ENCODE results near the gene CFAP77. TPM values are rescaled to one million over a fixed set of nuclear protein-coding genes. Genes with fewer than 3 reads are reported as not detected.

CFAP77 gene
- total and polyA plus RNA-seq, 2 of the 4 experiments (the other 2 are of a cell fraction), result not detected

DNA sequence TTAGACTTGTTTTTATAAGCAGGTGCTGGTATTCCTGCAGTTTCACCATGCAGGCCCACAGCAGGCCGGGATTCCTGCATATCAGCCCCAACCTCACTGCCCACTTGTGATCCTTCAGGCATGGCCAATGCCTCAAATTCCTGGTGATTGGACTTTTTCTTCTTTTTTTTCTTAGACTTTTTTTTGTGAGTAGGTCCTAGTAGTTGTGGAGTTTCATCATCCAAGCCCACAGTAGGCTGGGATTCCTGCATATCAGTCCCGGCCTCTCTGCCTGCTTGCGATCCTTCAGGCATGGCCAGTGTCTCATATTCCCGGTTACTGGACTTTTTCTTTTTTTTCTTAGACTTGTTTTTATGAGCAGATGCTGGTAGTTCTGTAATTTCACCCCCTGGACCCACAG lies 8.2 kb upstream of the CFAP77 start:
- Histone ChIP-seq H2BK120ac (ENCODE audit: low read depth, low read length) (no peak overlapping the region), H4K8ac (ENCODE audit: low read depth in 2 of 2, low read length in 2 of 2) (no peak overlapping the region), H3K9ac (ENCODE audit: low read depth, low read length) (no peak overlapping the region), H4K91ac (ENCODE audit: insufficient read depth, low read depth, low read length) (no peak overlapping the region), H3K36me3 (ENCODE audit: control insufficient read depth, insufficient read depth, low read length) (peaks cover 30% of the 10 kb centered on the region), H3K4ac (ENCODE audit: low read depth, low read length) (no peak overlapping the region), H3K14ac (replicated peaks; ENCODE audit: low read depth, low read length) (no peak overlapping the region), H2BK20ac (ENCODE audit: low read depth, low read length) (no peak overlapping the region), H3K4me1 (ENCODE audit: control insufficient read depth, insufficient read depth, low read length) (no peaks in the 10 kb centered on the region; the same call in 1 of the 2 replicates), H2AFZ (replicated peaks; ENCODE audit: low read length, poor library complexity) (no peak overlapping the region), H3K4me2 (ENCODE audit: low read depth, low read length) (no peak overlapping the region), H4K5ac (ENCODE audit: low read depth, low read length) (no peak overlapping the region), H2BK5ac (ENCODE audit: low read depth, low read length, poor library complexity, severe bottlenecking) (no peak overlapping the region), H3K79me1 (ENCODE audit: low read depth in 1 of 2, low read length in 2 of 2) (peaks cover 28 to 32% of the 10 kb centered on the region in 2 experiments), H2AK9ac (replicated peaks; ENCODE audit: low read depth, low read length, poor library complexity) (no peak overlapping the region), H3K4me3 (ENCODE audit: insufficient read depth, low read depth, low read length) (no peak overlapping the region), H2AK5ac (ENCODE audit: low read depth, low read length) (no peak overlapping the region), H2BK15ac (ENCODE audit: low read depth, low read length) (no peak overlapping the region), H3K56ac (ENCODE audit: extremely low read depth, insufficient read depth, low read length) (no peak overlapping the region), H3K27me3 (ENCODE audit: control insufficient read depth, insufficient read depth, low read length) (no peaks in the 10 kb centered on the region), H3K23ac (ENCODE audit: low read depth, low read length) (no peak overlapping the region), H4K20me1 (ENCODE audit: insufficient read depth, low read length) (no peaks in the 10 kb centered on the region), H3K27ac (ENCODE audit: insufficient read depth, low read length) (no peak overlapping the region), H3K9me3 (ENCODE audit: control insufficient read depth, insufficient read depth, low read length) (no peaks in the 10 kb centered on the region), H3K9me1 (ENCODE audit: insufficient read depth, low read length) (peaks cover under 1% of the 10 kb centered on the region; the same call in 1 of the 2 replicates), H3K18ac (ENCODE audit: low read depth, low read length) (no peak overlapping the region)
- DNase-seq (no peak), ATAC-seq (ENCODE audit: low read depth) (no peak)
- TF ChIP-seq NFE2L2 (IDR thresholded peaks at IDR 0.05; ENCODE audit: low read depth, low read length), result no peak
- intact Hi-C loops (cut with micrococcal nuclease), result no loop called here
- in situ Hi-C loops (cut with MboI; ENCODE audit: low sequenced_read_pairs), result no loop called here
- CTCF ChIA-PET, result no interaction called here
- POLR2A ChIA-PET (ENCODE audit: unreplicated experiment), result no interaction called here
- BruUV-seq (replicated peaks), result no TSS peak
- dilution Hi-C loops (cut with HindIII; ENCODE audit: low sequenced_read_pairs, unreplicated experiment), result no loop called here
- WGBS, 2 experiments (ENCODE audit: extremely low coverage in 2 of 2, insufficient read length in 1 of 2), result no CpG with 5 or more reads among the region's 4 CpGs
